Common myeloid progenitor, CD34-positive (primary cell): ENCODE measurements around the gene ZNF446.
"Not testable (repeated sequence)": the region's sequence is repeated elsewhere in the genome, so short reads cannot be mapped to it uniquely, and the experiment has no call there.

Source experiments
- CTCF ChIA-PET: fragments of 350-600 bp; sonication (Branson Sonifier 250); formaldehyde crosslinking; loops from one replicate; lab custom pipeline; 2021; ENCODE audit warnings: antibody characterized with exemption; lab: Charles Lee
- POLR2A ChIA-PET: fragments of 350-600 bp; sonication (Branson Sonifier 250); formaldehyde crosslinking; loops from one replicate; lab custom pipeline; 2021; ENCODE audit warnings: antibody characterized with exemption; lab: Charles Lee
- DNase-seq, 3 donors: peaks; one replicate each; pipeline versions ENCODE4 v3.0.0 to v3.0.0-alpha.2; 2013
- H3K27ac ChIP-seq, 2 experiments: 1 replicate in 1 of 2; 2 replicates in 1 of 2; pipeline ENCODE4 v1.7.0; 2013; ENCODE audit warnings: inconsistent platforms in 2 of 2, low read length in 2 of 2, mild to moderate bottlenecking in 2 of 2, low read depth in 1 of 2, moderate library complexity in 1 of 2; ENCODE audit not compliant: severe bottlenecking in 2 of 2, insufficient read depth in 1 of 2, poor library complexity in 1 of 2
- H3K27me3 ChIP-seq, 5 experiments: replicated peaks in 2 of 5; 1 replicate in 3 of 5; 2 replicates in 2 of 5; pipeline versions ENCODE4 v1.6.1 to v1.7.0; 2013; ENCODE audit warnings: low read length in 4 of 5, mild to moderate bottlenecking in 2 of 5, moderate library complexity in 2 of 5, inconsistent platforms in 1 of 5; ENCODE audit not compliant: insufficient read depth in 5 of 5, control insufficient read depth in 4 of 5
- H3K36me3 ChIP-seq, 4 experiments: 1 replicate in 2 of 4; 2 replicates in 2 of 4; pipeline versions ENCODE4 v1.6.1 to v1.7.0; 2013; ENCODE audit warnings: low read length in 3 of 4, control low read depth in 1 of 4, mild to moderate bottlenecking in 1 of 4; ENCODE audit not compliant: control insufficient read depth in 4 of 4, insufficient read depth in 4 of 4
- H3K4me1 ChIP-seq, 4 experiments: 1 replicate in 3 of 4; 2 replicates in 1 of 4; pipeline versions ENCODE4 v1.6.1 to v1.7.1; 2013; ENCODE audit warnings: low read length in 3 of 4, mild to moderate bottlenecking in 3 of 4, control low read depth in 1 of 4, inconsistent platforms in 1 of 4, moderate library complexity in 1 of 4; ENCODE audit not compliant: control insufficient read depth in 4 of 4, insufficient read depth in 4 of 4; ENCODE audit errors: control extremely low read depth in 1 of 4
- H3K4me3 ChIP-seq, 7 experiments: 1 replicate in 4 of 7; 2 replicates in 3 of 7; pipeline versions ENCODE4 v1.5.1 to v1.7.0; 2013; ENCODE audit warnings: mild to moderate bottlenecking in 7 of 7, low read length in 6 of 7, moderate library complexity in 6 of 7, inconsistent platforms in 2 of 7, low read depth in 2 of 7, control low read depth in 1 of 7; ENCODE audit not compliant: insufficient read depth in 4 of 7, control insufficient read depth in 1 of 7; ENCODE audit errors: extremely low read depth in 1 of 7
- H3K9me3 ChIP-seq, 5 experiments: 1 replicate in 4 of 5; 2 replicates in 1 of 5; pipeline versions ENCODE4 v1.6.1 to v1.7.1; 2013; ENCODE audit warnings: low read length in 4 of 5, mild to moderate bottlenecking in 2 of 5, inconsistent platforms in 1 of 5, low read depth in 1 of 5, moderate library complexity in 1 of 5; ENCODE audit not compliant: control insufficient read depth in 4 of 5, insufficient read depth in 2 of 5; ENCODE audit errors: control extremely low read depth in 1 of 5
- WGBS: methylation state at CpG from one replicate; pipeline ENCODE4 v1.1.5; 2013; ENCODE audit not compliant: insufficient coverage; 5-methylcytosine and 5-hydroxymethylcytosine counted together

The ZNF446 gene

GRCh38 chr19:58480831-58481230, 4.7 kb downstream of the ZNF446 start:
- Histone ChIP-seq H3K36me3 (peaks cover 0 to 31% (median 12%) of the 10 kb centered on the region in 4 experiments), H3K9me3 (no peaks in the 10 kb centered on the region), H3K27me3 (no peaks in the 10 kb centered on the region), H3K27ac (no peak overlapping the region), H3K4me3 (no peak overlapping the region), H3K4me1 (peaks cover 3 to 12% (median 11%) of the 10 kb centered on the region in 4 experiments)
- ChIA-PET CTCF (interaction anchor here (0.6 to 1.0 kb wide), 2 partner anchors 13 to 100 kb away, joined by 4 to 5 read pairs; no protein-coding TSS in a partner anchor), POLR2A (interaction anchor here (0.7 kb wide), 1 partner anchor 53 kb away, joined by 3 read pairs; no protein-coding TSS in a partner anchor)
- DNase-seq: no peak
- WGBS: no CpG with 5 or more reads among the region's 2 CpGs

- WGBS: 95% methylated on average over 5 of the region's 7 CpGs
These were observed 6.2 kb downstream of the ZNF446 start for GRCh38 chr19:58482372-58482771.

GRCh38 chr19:58483776-58484175, 7.6 kb downstream of the ZNF446 start:
- no peak for DNase-seq
- ChIA-PET CTCF (interaction anchor here (1.1 kb wide), 1 partner anchor 13 kb away, joined by 5 read pairs; no protein-coding TSS in a partner anchor), POLR2A (no interaction called here)
- H3K27ac ChIP-seq: no peak overlapping the region
- no peaks in the 10 kb centered on the region for H3K4me1 ChIP-seq
- 100% methylated on average over 1 of the region's 2 CpGs for WGBS
- H3K36me3 ChIP-seq: peaks cover 0 to 31% (median 11%) of the 10 kb centered on the region in 4 experiments
- no peak overlapping the region for H3K4me3 ChIP-seq
- H3K27me3 ChIP-seq: no peaks in the 10 kb centered on the region
- no peaks in the 10 kb centered on the region for H3K9me3 ChIP-seq

More at GRCh38 chr19:58482372-58482771, 6.2 kb downstream of the ZNF446 start:
- DNase-seq: no peak
- Histone ChIP-seq H3K27me3 (no peaks in the 10 kb centered on the region), H3K27ac (no peak overlapping the region), H3K36me3 (peaks cover 0 to 31% (median 12%) of the 10 kb centered on the region in 4 experiments), H3K4me3 (no peak overlapping the region), H3K4me1 (peaks cover 0 to under 1% (median 0%) of the 10 kb centered on the region in 4 experiments), H3K9me3 (no peaks in the 10 kb centered on the region)
- CTCF ChIA-PET: no interaction called here
- POLR2A ChIA-PET: no interaction called here

GRCh38 chr19:58484349-58484748, 8.2 kb downstream of the ZNF446 start:
- CTCF ChIA-PET: interaction anchor here (1.1 kb wide), 1 partner anchor 12 kb away, joined by 5 read pairs; no protein-coding TSS in a partner anchor
- H3K27ac ChIP-seq, H3K4me1 ChIP-seq, H3K4me3 ChIP-seq, H3K9me3 ChIP-seq, H3K27me3 ChIP-seq, POLR2A ChIA-PET: not testable (repeated sequence)
- H3K36me3 ChIP-seq: peaks cover 0 to 25% (median 11%) of the 10 kb centered on the region in 4 experiments
- WGBS: no CpG with 5 or more reads among the region's 5 CpGs
- DNase-seq: peak; percentile 18 to 53 (median 43)

- ChIA-PET POLR2A (no interaction called here), CTCF (no interaction called here)
- H3K36me3 ChIP-seq: no peaks in the 10 kb centered on the region
- no peak overlapping the region for H3K27ac ChIP-seq
- H3K4me1 ChIP-seq: no peaks in the 10 kb centered on the region
- H3K4me3 ChIP-seq: no peak overlapping the region
- no peaks in the 10 kb centered on the region for H3K9me3 ChIP-seq
- no peaks in the 10 kb centered on the region for H3K27me3 ChIP-seq
- 90% methylated on average over 3 of the region's 5 CpGs for WGBS
- DNase-seq: no peak
These were observed 15.2 kb downstream of the ZNF446 start for GRCh38 chr19:58491393-58491792.

GRCh38 chr19:58492265-58492664, 16.1 kb downstream of the ZNF446 start:
- ChIA-PET CTCF (no interaction called here), POLR2A (no interaction called here)
- WGBS: 98% methylated on average over 5 of the region's 14 CpGs
- Histone ChIP-seq H3K36me3 (no peaks in the 10 kb centered on the region), H3K27me3 (no peaks in the 10 kb centered on the region), H3K4me3 (no peak overlapping the region), H3K9me3 (no peaks in the 10 kb centered on the region), H3K27ac (no peak overlapping the region), H3K4me1 (peaks cover 0 to under 1% (median 0%) of the 10 kb centered on the region in 4 experiments)
- DNase-seq: no peak

- WGBS: 94% methylated on average over 6 of the region's 8 CpGs
- POLR2A ChIA-PET: no interaction called here
These were observed 21.6 kb downstream of the ZNF446 start for GRCh38 chr19:58497634-58498170.

More at GRCh38 chr19:58497634-58498170, 21.6 kb downstream of the ZNF446 start:
- Histone ChIP-seq H3K9me3 (no peaks in the 10 kb centered on the region), H3K36me3 (no peaks in the 10 kb centered on the region), H3K27ac (no peak overlapping the region), H3K4me1 (peaks cover 3 to 24% (median 22%) of the 10 kb centered on the region in 4 experiments), H3K4me3 (peak overlapping the region in 3 of 7 experiments; percentile 81 to 84 (median 81)), H3K27me3 (no peaks in the 10 kb centered on the region)
- DNase-seq: no peak
- CTCF ChIA-PET: no interaction called here
